Spleen (tissue), 11 donors: ENCODE data around the gene GSG1L2. TPM values are rescaled to one million over a fixed set of nuclear protein-coding genes. Genes with fewer than 3 reads are reported as not detected.

Experiments used
- DNase-seq: peaks from one replicate; pipeline ENCODE4 v3.0.0-alpha.2; 2020
- H3K27ac ChIP-seq, 8 donors: fragments of 200-600 bp; sonication (generic) in 7 of 8; 1 replicate in 4 of 8; 2 replicates in 4 of 8; pipeline versions ENCODE4 v1.5.0 to v1.8.0; 2016 to 2021; ENCODE audit warnings: inconsistent platforms in 4 of 8, mild to moderate bottlenecking in 4 of 8, moderate library complexity in 1 of 8
- H3K27me3 ChIP-seq, 7 donors: fragments of 200-600 bp; sonication (generic) in 6 of 7; replicated peaks in 1 of 7; 1 replicate in 4 of 7; 2 replicates in 3 of 7; pipeline versions ENCODE4 v1.5.0 to v1.8.0; 2016 to 2021; ENCODE audit warnings: inconsistent platforms in 3 of 7, mild to moderate bottlenecking in 1 of 7
- H3K36me3 ChIP-seq, 6 donors: fragments of 200-600 bp; sonication (generic) in 5 of 6; 1 replicate in 4 of 6; 2 replicates in 2 of 6; pipeline versions ENCODE4 v1.5.0 to v1.8.0; 2016 to 2021; ENCODE audit warnings: inconsistent platforms in 2 of 6
- H3K4me1 ChIP-seq, 6 donors: fragments of 200-600 bp; sonication (generic) in 5 of 6; 1 replicate in 3 of 6; 2 replicates in 3 of 6; pipeline versions ENCODE4 v1.5.0 to v1.8.0; 2016 to 2021; ENCODE audit warnings: inconsistent platforms in 3 of 6
- H3K4me3 ChIP-seq, 8 donors: fragments of 200-600 bp; sonication (generic) in 7 of 8; 1 replicate in 4 of 8; 2 replicates in 4 of 8; pipeline versions ENCODE4 v1.5.0 to v1.8.0; 2016 to 2021; ENCODE audit warnings: inconsistent platforms in 4 of 8, mild to moderate bottlenecking in 4 of 8, moderate library complexity in 2 of 8
- H3K9me3 ChIP-seq, 8 donors: fragments of 200-600 bp; sonication (generic) in 7 of 8; 1 replicate in 4 of 8; 2 replicates in 4 of 8; pipeline versions ENCODE4 v1.5.0 to v1.8.0; 2016 to 2021; ENCODE audit warnings: inconsistent platforms in 4 of 8
- CTCF ChIP-seq, 11 experiments: fragments of 200-600 bp in 7 of 11; fragments of 450-650 bp in 4 of 11; sonication (generic) in 4 of 11; IDR thresholded peaks in 8 of 11; conservative IDR thresholded peaks in 3 of 11; 1 replicate in 7 of 11; 2 replicates in 4 of 11; pipeline versions ENCODE4 v1.4.0 to v1.8.0; 2016 to 2021; ENCODE audit warnings: antibody characterized with exemption in 11 of 11, inconsistent platforms in 4 of 11, mild to moderate bottlenecking in 1 of 11
- POLR2A ChIP-seq, 3 donors: fragments of 450-650 bp; IDR thresholded peaks; one replicate each; pipeline ENCODE4 v1.5.1; 2017; ENCODE audit warnings: antibody characterized with exemption in 3 of 3, mild to moderate bottlenecking in 1 of 3
- POLR2AphosphoS5 ChIP-seq, 3 donors: sonication (generic); formaldehyde crosslinking; IDR thresholded peaks; one replicate each; pipeline ENCODE4 v1.5.1; 2017; ENCODE audit warnings: antibody characterized with exemption in 3 of 3
- WGBS, 5 donors: extraction: QIAGEN DNeasy Blood & Tissue Kit in 3 of 5; methylation state at CpG; one replicate each; pipeline versions ENCODE4 v1.1.5 to v1.1.7; 2013 to 2018; 5-methylcytosine and 5-hydroxymethylcytosine counted together
- intact Hi-C: fragments of 100-400 bp; cut with DNase I; formaldehyde crosslinking; loops from one replicate; pipeline ENCODE4 v1.15.0; 2023; ENCODE audit warnings: low total_unique reads
- polyA plus RNA-seq, 3 donors: library from polyadenylated mRNA; stranded (reverse); fragments of 200-250 nt; gene quantifications; one replicate each; pipeline ENCODE4 v1.2.1, GENCODE V29; 2013
- total RNA-seq, 7 donors: library from RNA; depleted of rRNA in 3 of 7; stranded (reverse); fragments of >200 nt in 3 of 7; fragmentation: NEBNext Ultra II Directional in 4 of 7; extraction: Animal tissue kit (Norgen Biotek cat#: 25700) in 4 of 7; gene quantifications; one replicate each; pipeline versions ENCODE4 v1.1.0 to v1.2.1, GENCODE V29; 2016 to 2021
- donor health status: healthy with polysubstance abuse.
- donor health status: DM: no; HTN: no; CAD: no; lungs with moderate emphysema.
- donor health status: DM: no; HTN: no; CAD: no.
- donor health status: Bipolar disorder and iron deficiency.
- donor health status: healthy.
- donor health status: DM: no; HTN: no; CAD: no.
- donor health status: DM: yes; HTN: yes; CAD: no.

Gene GSG1L2
- total and polyA plus RNA-seq, 10 donors = not detected

GRCh38 chr17:9768381-9768934, 53.4 kb downstream of the GSG1L2 start:
- Histone ChIP-seq H3K36me3 (no peaks in the 10 kb centered on the region), H3K4me3 (no peak overlapping the region), H3K4me1 (peaks cover 0 to 3% (median 0%) of the 10 kb centered on the region in 6 donors), H3K27me3 (peaks cover 0 to 31% (median 6%) of the 10 kb centered on the region in 7 donors), H3K9me3 (no peaks in the 10 kb centered on the region), H3K27ac (no peak overlapping the region)
- WGBS, 5 donors = 22 to 43% (median 31%) methylated on average over 5 of the region's 5 CpGs
- DNase-seq = no peak
- TF ChIP-seq POLR2A (IDR thresholded peaks at IDR 0.05) (no peak), POLR2AphosphoS5 (IDR thresholded peaks at IDR 0.05) (no peak), CTCF (IDR thresholded peaks at IDR 0.05 in 8 of 11, conservative IDR thresholded peaks at IDR 0.05 in 3 of 11) (peak in 10 of 11 experiments; percentile 20 to 71 (median 52))
- intact Hi-C loops = no loop called here

GRCh38 chr17:9767432-9767991, 54.4 kb downstream of the GSG1L2 start:
- H3K4me3 ChIP-seq = no peak overlapping the region
- H3K9me3 ChIP-seq = no peaks in the 10 kb centered on the region
- WGBS, 5 donors = 70 to 91% (median 81%) methylated on average over 4 to 7 of the region's 7 CpGs
- peaks cover 0 to 22% (median 6%) of the 10 kb centered on the region in 7 donors for H3K27me3 ChIP-seq
- no peak for DNase-seq
- TF ChIP-seq CTCF (IDR thresholded peaks at IDR 0.05 in 8 of 11, conservative IDR thresholded peaks at IDR 0.05 in 3 of 11) (no peak), POLR2AphosphoS5 (IDR thresholded peaks at IDR 0.05) (no peak), POLR2A (IDR thresholded peaks at IDR 0.05) (no peak)
- intact Hi-C loops = no loop called here
- no peaks in the 10 kb centered on the region for H3K36me3 ChIP-seq
- no peak overlapping the region for H3K27ac ChIP-seq
- H3K4me1 ChIP-seq = peaks cover 0 to 3% (median 0%) of the 10 kb centered on the region in 6 donors

GRCh38 chr17:9766970-9767369, 54.9 kb downstream of the GSG1L2 start:
- Histone ChIP-seq H3K27ac (no peak overlapping the region), H3K27me3 (peaks cover 0 to 21% (median 3%) of the 10 kb centered on the region in 7 donors), H3K36me3 (no peaks in the 10 kb centered on the region), H3K4me3 (no peak overlapping the region), H3K9me3 (no peaks in the 10 kb centered on the region), H3K4me1 (peaks cover 0 to 3% (median 0%) of the 10 kb centered on the region in 6 donors)
- intact Hi-C loops = no loop called here
- TF ChIP-seq POLR2A (IDR thresholded peaks at IDR 0.05) = no peak
- no peak for TF ChIP-seq POLR2AphosphoS5 (IDR thresholded peaks at IDR 0.05)
- no peak for TF ChIP-seq CTCF (IDR thresholded peaks at IDR 0.05 in 8 of 11, conservative IDR thresholded peaks at IDR 0.05 in 3 of 11)
- 59 to 72% (median 68%) methylated on average over 5 of the region's 5 CpGs for WGBS, 5 donors
- DNase-seq = no peak

- peaks cover 0 to 22% (median 3%) of the 10 kb centered on the region in 7 donors for H3K27me3 ChIP-seq
- H3K4me1 ChIP-seq = peaks cover 0 to 3% (median 0%) of the 10 kb centered on the region in 6 donors
- no peaks in the 10 kb centered on the region for H3K36me3 ChIP-seq
- intact Hi-C loops = no loop called here
- 96 to 100% (median 100%) methylated on average over 1 of the region's 1 CpG for WGBS, 5 donors
- H3K4me3 ChIP-seq = no peak overlapping the region
- no peak overlapping the region for H3K27ac ChIP-seq
- TF ChIP-seq POLR2A (IDR thresholded peaks at IDR 0.05) (no peak), POLR2AphosphoS5 (IDR thresholded peaks at IDR 0.05) (no peak), CTCF (IDR thresholded peaks at IDR 0.05 in 8 of 11, conservative IDR thresholded peaks at IDR 0.05 in 3 of 11) (no peak)
- DNase-seq = no peak
- no peaks in the 10 kb centered on the region for H3K9me3 ChIP-seq
Observed at GRCh38 chr17:9765322-9765721, 56.6 kb downstream of the GSG1L2 start.
